ENCODE data around the gene PDK2.

PDK2 gene

GRCh38 chr17:50102164-50102991, 7.2 kb downstream of the PDK2 start:
- DNase-seq: no peak

GRCh38 chr17:50103252-50103651, 8.1 kb downstream of the PDK2 start:
- DNase-seq: no peak

- DNase-seq: no peak
Measured at GRCh38 chr17:50103941-50104340, 8.8 kb downstream of the PDK2 start.

- DNase-seq: no peak
Measured at GRCh38 chr17:50105811-50106210, 10.7 kb downstream of the PDK2 start.

- DNase-seq: no peak
Measured at GRCh38 chr17:50106393-50107131, 11.4 kb downstream of the PDK2 start.

GRCh38 chr17:50107790-50108414, 12.8 kb downstream of the PDK2 start:
- no peak for DNase-seq

- DNase-seq: no peak
Measured at GRCh38 chr17:50108556-50108955, 13.4 kb downstream of the PDK2 start.

- DNase-seq: no peak
Measured at GRCh38 chr17:50109207-50109606, 14.1 kb downstream of the PDK2 start.

GRCh38 chr17:50109785-50110184, 14.6 kb downstream of the PDK2 start:
- DNase-seq: no peak

- no peak for DNase-seq
Measured at GRCh38 chr17:50110591-50111349, 15.6 kb downstream of the PDK2 start.

GRCh38 chr17:50111673-50112655, 16.8 kb downstream of the PDK2 start:
- DNase-seq: no peak

- no peak for DNase-seq
Measured at GRCh38 chr17:50112694-50113093, 17.5 kb downstream of the PDK2 start.

GRCh38 chr17:50113624-50114320, 18.6 kb downstream of the PDK2 start:
- DNase-seq: no peak

GRCh38 chr17:50114401-50114800, 19.2 kb downstream of the PDK2 start:
- DNase-seq: no peak

- no peak for DNase-seq
Measured at GRCh38 chr17:50114849-50115357, 19.8 kb downstream of the PDK2 start.

GRCh38 chr17:50115756-50116155, 20.6 kb downstream of the PDK2 start:
- DNase-seq: no peak

GRCh38 chr17:50117202-50118051, 22.3 kb downstream of the PDK2 start:
- no peak for DNase-seq

GRCh38 chr17:50118076-50118827, 23.1 kb downstream of the PDK2 start:
- no peak for DNase-seq

GRCh38 chr17:50118828-50119218, 23.7 kb downstream of the PDK2 start:
- DNase-seq: no peak

All from cortex of kidney (tissue), 1 donor.